Panc1 (cell line): Measurements from ENCODE around the gene MCM6. TPM values are rescaled to one million over a fixed set of nuclear protein-coding genes. Genes with fewer than 3 reads are reported as not detected.

Source experiments
- ATAC-seq: fragments of 200-7000 bp; cut with Tn5 transposase; 2 replicates; pipeline ENCODE4 v1.9.1; 2020; ENCODE audit warnings: mild to moderate bottlenecking, moderate library complexity
- BruUV-seq: library from RNA; stranded (reverse); fragments of 400-500 nt; replicated peaks from 2 replicates; lab custom pipeline; 2021; lab: Mats Ljungman, UMichigan
- CTCF ChIA-PET: fragments of 300-600 bp; sonication (Branson Sonifier 250); formaldehyde crosslinking; loops from one replicate; lab custom pipeline; 2022; ENCODE audit warnings: antibody characterized with exemption; lab: Charles Lee
- POLR2A ChIA-PET: fragments of 300-600 bp; sonication (Branson Sonifier 250); formaldehyde crosslinking; loops from one replicate; lab custom pipeline; 2022; ENCODE audit warnings: antibody characterized with exemption; lab: Charles Lee
- DNase-seq: peaks from one replicate; pipeline ENCODE4 v3.0.0-alpha.2; 2010; ENCODE audit warnings: low read depth, low spot score
- H3K27ac ChIP-seq: 2 replicates; pipeline ENCODE4 v1.5.1; 2011; ENCODE audit warnings: mild to moderate bottlenecking, low read length, inconsistent platforms
- H3K27me3 ChIP-seq: fragments of 200-500 bp; sonication (Bioruptor generic); 2 replicates; pipeline ENCODE4 v1.6.0; 2014; ENCODE audit warnings: low read length, inconsistent platforms; ENCODE audit not compliant: control insufficient read depth, insufficient read depth
- H3K36me3 ChIP-seq: fragments of 200-500 bp; sonication (Bioruptor generic); 2 replicates; pipeline ENCODE4 v1.5.1; 2014; ENCODE audit warnings: inconsistent platforms, mild to moderate bottlenecking, low read length, moderate library complexity; ENCODE audit not compliant: control insufficient read depth, insufficient read depth
- H3K4me1 ChIP-seq: 2 replicates; pipeline ENCODE4 v1.5.1; 2011; ENCODE audit warnings: inconsistent platforms, mild to moderate bottlenecking, low read length, moderate library complexity; ENCODE audit not compliant: control insufficient read depth, insufficient read depth
- H3K4me3 ChIP-seq, 2 experiments: 2 replicates each; pipeline ENCODE4 v1.5.1; 2011 to 2012; ENCODE audit warnings: low read depth in 2 of 2, low read length in 2 of 2, mild to moderate bottlenecking in 2 of 2, inconsistent platforms in 1 of 2, moderate library complexity in 1 of 2
- H3K9me3 ChIP-seq: fragments of 200-500 bp; sonication (Bioruptor generic); 2 replicates; pipeline ENCODE4 v1.5.1; 2014; ENCODE audit warnings: low read depth, mild to moderate bottlenecking, inconsistent platforms, low read length, moderate library complexity; ENCODE audit not compliant: control insufficient read depth, insufficient read depth
- POLR2AphosphoS5 ChIP-seq: IDR thresholded peaks from 2 replicates; pipeline ENCODE4 v1.6.1; 2012; ENCODE audit warnings: mild to moderate bottlenecking, low read depth, low read length, moderate library complexity
- REST ChIP-seq, 2 experiments: IDR thresholded peaks; 2 replicates each; pipeline ENCODE4 v1.6.1; 2011 to 2012; ENCODE audit warnings: low read depth in 2 of 2, control low read depth in 1 of 2, low read length in 1 of 2, mild to moderate bottlenecking in 1 of 2, moderate library complexity in 1 of 2; ENCODE audit not compliant: insufficient read depth in 1 of 2
- SIN3A ChIP-seq: IDR thresholded peaks from 2 replicates; pipeline ENCODE4 v1.6.1; 2012; ENCODE audit warnings: low read depth, mild to moderate bottlenecking, low read length, moderate library complexity, borderline replicate concordance; ENCODE audit not compliant: insufficient read depth
- TCF7L2 ChIP-seq: IDR thresholded peaks from 2 replicates; pipeline ENCODE4 v1.6.1; 2011; ENCODE audit warnings: mild to moderate bottlenecking, low read depth, low read length, inconsistent platforms
- in situ Hi-C: cut with HindIII; loops from 2 replicates; pipeline ENCODE4 v1.10.0; 2016; ENCODE audit warnings: low sequenced_read_pairs, low pct_unique_long_range_greater_than_20kb
- intact Hi-C: fragments of 100-400 bp; cut with micrococcal nuclease; formaldehyde crosslinking; loops from one replicate; pipeline ENCODE4 v1.10.0; 2022; ENCODE audit not compliant: unreplicated experiment
- total RNA-seq: library from RNA; stranded (reverse); gene quantifications from one replicate; pipeline ENCODE4 v1.2.1, GENCODE V29; 2021; ENCODE audit not compliant: unreplicated experiment
- TF ChIP-seq, protein P1 (sequence below): fragments of 450-650 bp; IDR thresholded peaks from 2 replicates; pipeline ENCODE4 v1.5.1; 2017; ENCODE audit warnings: mild to moderate bottlenecking

Gene MCM6
- total RNA-seq, 1 experiment from 2014 or later: 54.3 TPM

- ATAC-seq (no peak), DNase-seq (no peak)
- no peak overlapping the region for H3K4me3 ChIP-seq
- intact Hi-C loops (loop anchor here (10.0 kb wide), 1 partner anchor 557 kb away; no protein-coding TSS in a partner anchor), in situ Hi-C loops (no loop called here)
- POLR2A ChIA-PET: no interaction called here
- no TSS peak for BruUV-seq
- no peak overlapping the region for H3K27ac ChIP-seq
- no peaks in the 10 kb centered on the region for H3K4me1 ChIP-seq
- TF ChIP-seq SIN3A: no peak
- TF ChIP-seq, protein P1, sequence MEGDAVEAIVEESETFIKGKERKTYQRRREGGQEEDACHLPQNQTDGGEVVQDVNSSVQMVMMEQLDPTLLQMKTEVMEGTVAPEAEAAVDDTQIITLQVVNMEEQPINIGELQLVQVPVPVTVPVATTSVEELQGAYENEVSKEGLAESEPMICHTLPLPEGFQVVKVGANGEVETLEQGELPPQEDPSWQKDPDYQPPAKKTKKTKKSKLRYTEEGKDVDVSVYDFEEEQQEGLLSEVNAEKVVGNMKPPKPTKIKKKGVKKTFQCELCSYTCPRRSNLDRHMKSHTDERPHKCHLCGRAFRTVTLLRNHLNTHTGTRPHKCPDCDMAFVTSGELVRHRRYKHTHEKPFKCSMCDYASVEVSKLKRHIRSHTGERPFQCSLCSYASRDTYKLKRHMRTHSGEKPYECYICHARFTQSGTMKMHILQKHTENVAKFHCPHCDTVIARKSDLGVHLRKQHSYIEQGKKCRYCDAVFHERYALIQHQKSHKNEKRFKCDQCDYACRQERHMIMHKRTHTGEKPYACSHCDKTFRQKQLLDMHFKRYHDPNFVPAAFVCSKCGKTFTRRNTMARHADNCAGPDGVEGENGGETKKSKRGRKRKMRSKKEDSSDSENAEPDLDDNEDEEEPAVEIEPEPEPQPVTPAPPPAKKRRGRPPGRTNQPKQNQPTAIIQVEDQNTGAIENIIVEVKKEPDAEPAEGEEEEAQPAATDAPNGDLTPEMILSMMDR: no peak
- no peak for TF ChIP-seq POLR2AphosphoS5
- no peak for TF ChIP-seq REST (IDR thresholded peaks at IDR 0.05; ENCODE audit: insufficient read depth in 1 of 2, low read depth in 2 of 2, low read length in 1 of 2)
- no peak for TF ChIP-seq TCF7L2
- no peaks in the 10 kb centered on the region for H3K9me3 ChIP-seq
- CTCF ChIA-PET: no interaction called here
- peaks cover 4% of the 10 kb centered on the region; the same call in 1 of the 2 replicates for H3K27me3 ChIP-seq
- H3K36me3 ChIP-seq: no peaks in the 10 kb centered on the region
Observed at GRCh38 chr2:135817466-135817865, 58.8 kb downstream of the MCM6 start.

DNA sequence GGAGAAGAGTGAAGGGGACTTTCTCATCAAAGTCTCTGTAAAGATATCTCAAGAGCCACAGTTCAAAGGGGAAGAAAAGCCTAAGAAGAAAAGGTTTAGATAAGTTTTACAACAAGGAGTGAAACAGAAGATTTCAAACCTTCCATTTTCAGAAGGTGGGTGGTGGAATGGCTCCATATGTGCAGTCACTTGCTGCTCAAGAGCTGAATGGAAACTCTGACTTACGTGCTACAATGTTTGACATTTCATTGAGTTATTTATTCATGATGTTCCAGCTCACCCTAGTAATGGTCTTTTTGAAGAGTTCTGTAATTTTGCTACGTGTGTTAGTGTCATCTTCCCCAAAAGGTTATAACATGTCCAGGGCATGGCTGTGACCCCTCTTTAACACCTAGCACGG lies 61.0 kb downstream of the MCM6 start:
- ATAC-seq: no peak
- BruUV-seq: no TSS peak
- CTCF ChIA-PET: no interaction called here

More for the DNA sequence above, 61.0 kb downstream of the MCM6 start:
- no peak for DNase-seq
- Histone ChIP-seq H3K27me3 (peaks cover 4% of the 10 kb centered on the region; the same call in 1 of the 2 replicates), H3K27ac (no peak overlapping the region), H3K4me3 (no peak overlapping the region), H3K4me1 (no peaks in the 10 kb centered on the region), H3K9me3 (no peaks in the 10 kb centered on the region), H3K36me3 (no peaks in the 10 kb centered on the region)
- intact Hi-C loops: loop anchor here (10.0 kb wide), 1 partner anchor 560 kb away; no protein-coding TSS in a partner anchor
- TF ChIP-seq POLR2AphosphoS5 (no peak), SIN3A (no peak), REST (IDR thresholded peaks at IDR 0.05; ENCODE audit: insufficient read depth in 1 of 2, low read depth in 2 of 2, low read length in 1 of 2) (no peak), TCF7L2 (no peak)
- TF ChIP-seq, protein P1: no peak
- POLR2A ChIA-PET: no interaction called here
- in situ Hi-C loops: no loop called here
